NCI-H510A (cell line): Measurements from ENCODE around the gene DIPK1B.

Experiments
- DNase-seq: peaks from one replicate; lab custom pipeline; 2025; lab: John Stamatoyannopoulos, UW

Gene DIPK1B

GRCh38 chr9:136739509-136739908 lies 27.1 kb downstream of the DIPK1B start:
- no peak for DNase-seq

GRCh38 chr9:136740069-136740468 lies 27.7 kb downstream of the DIPK1B start:
- no peak for DNase-seq

GRCh38 chr9:136740491-136740890 lies 28.1 kb downstream of the DIPK1B start:
- no peak for DNase-seq

GRCh38 chr9:136740971-136741882 lies 28.9 kb downstream of the DIPK1B start:
- no peak for DNase-seq

GRCh38 chr9:136741883-136742571 lies 29.7 kb downstream of the DIPK1B start:
- DNase-seq = no peak

- DNase-seq = peak; percentile 55
These were observed 30.4 kb downstream of the DIPK1B start, which contains the start of gene LCN10 for GRCh38 chr9:136742591-136743391. Gene LCN10, minus strand, starts transcription at chr9:136742940. Its CDS starts 37 bp downstream, at chr9:136742903.

GRCh38 chr9:136743639-136744211 lies 31.4 kb downstream of the DIPK1B start:
- DNase-seq = no peak

- no peak for DNase-seq
These were observed 32.4 kb downstream of the DIPK1B start for GRCh38 chr9:136744773-136745172.

- DNase-seq = no peak
These were observed 33.2 kb downstream of the DIPK1B start for GRCh38 chr9:136745389-136746154.

- no peak for DNase-seq
These were observed 33.8 kb downstream of the DIPK1B start for GRCh38 chr9:136746155-136746490.

- DNase-seq = no peak
These were observed 34.2 kb downstream of the DIPK1B start for GRCh38 chr9:136746621-136747020.

- DNase-seq = no peak
These were observed 35.0 kb downstream of the DIPK1B start for GRCh38 chr9:136747161-136748060.

- no peak for DNase-seq
These were observed 35.8 kb downstream of the DIPK1B start, which contains the start of gene LCN6 for GRCh38 chr9:136748201-136748600. Gene LCN6, minus strand, starts transcription at chr9:136748525. Its CDS starts 42 bp downstream, at chr9:136748483.

- no peak for DNase-seq
These were observed 36.6 kb downstream of the DIPK1B start for GRCh38 chr9:136748666-136749611.

- DNase-seq = no peak
These were observed 38.2 kb downstream of the DIPK1B start for GRCh38 chr9:136750526-136750925.

GRCh38 chr9:136751244-136751643 lies 38.9 kb downstream of the DIPK1B start:
- no peak for DNase-seq

GRCh38 chr9:136751814-136752213 lies 39.4 kb downstream of the DIPK1B start:
- no peak for DNase-seq

- DNase-seq = no peak
These were observed 41.1 kb downstream of the DIPK1B start for GRCh38 chr9:136753371-136754058.
